HUES48 (cell line): ENCODE data around the gene TBXAS1.
A peak's percentile ranks its signal among the peaks of the same experiment; 100 is the strongest.

Experiments used
- H3K27ac ChIP-seq: one replicate; pipeline ENCODE4 v1.7.0; 2013; ENCODE audit warnings: low read depth, low read length, inconsistent platforms
- H3K27me3 ChIP-seq: 2 replicates; pipeline ENCODE4 v1.6.1; 2013; ENCODE audit warnings: mild to moderate bottlenecking, low read length; ENCODE audit not compliant: control insufficient read depth, insufficient read depth
- H3K36me3 ChIP-seq: 2 replicates; pipeline ENCODE4 v1.6.1; 2013; ENCODE audit warnings: low read length; ENCODE audit not compliant: control insufficient read depth, insufficient read depth
- H3K4me1 ChIP-seq: 2 replicates; pipeline ENCODE4 v1.6.1; 2013; ENCODE audit warnings: mild to moderate bottlenecking, low read length; ENCODE audit not compliant: control insufficient read depth, insufficient read depth
- H3K4me3 ChIP-seq: 2 replicates; pipeline ENCODE4 v1.5.1; 2013; ENCODE audit warnings: mild to moderate bottlenecking, low read depth, low read length
- H3K9ac ChIP-seq: 2 replicates; pipeline ENCODE4 v1.6.1; 2013; ENCODE audit warnings: mild to moderate bottlenecking, low read depth, low read length, moderate library complexity
- H3K9me3 ChIP-seq: 2 replicates; pipeline ENCODE4 v1.6.1; 2013; ENCODE audit warnings: low read length; ENCODE audit not compliant: control insufficient read depth, insufficient read depth

The TBXAS1 gene

GRCh38 chr7:140062118-140062527 is 233.1 kb downstream of the TBXAS1 start:
- H3K27ac ChIP-seq: no peak overlapping the region

GRCh38 chr7:140062528-140063299 is 233.7 kb downstream of the TBXAS1 start, which contains the start of gene PARP12:
TSS of gene PARP12 (minus strand) at chr7:140062951. CDS start at chr7:140062847, 104 bp downstream.
- Histone ChIP-seq H3K27me3 (peaks cover 28% of the 10 kb centered on the region), H3K9ac (peak within 1 kb of the TSS; percentile 78; the same call in 1 of the 2 replicates), H3K4me1 (0 out of 2 replicates have a peak, but pooled peaks cover 2% of the 10 kb centered on the region), H3K27ac (no peak within 1 kb of the TSS), H3K36me3 (no peaks in the 10 kb centered on the region), H3K4me3 (peak within 1 kb of the TSS; percentile 71), H3K9me3 (peaks cover 4% of the 10 kb centered on the region; the same call in 1 of the 2 replicates)

More at GRCh38 chr7:140062118-140062527, 233.1 kb downstream of the TBXAS1 start:
- peak overlapping the region; percentile 71 for H3K4me3 ChIP-seq
- H3K27me3 ChIP-seq: peaks cover 28% of the 10 kb centered on the region
- peak overlapping the region; percentile 78; the same call in 1 of the 2 replicates for H3K9ac ChIP-seq
- H3K9me3 ChIP-seq: peaks cover 4% of the 10 kb centered on the region; the same call in 1 of the 2 replicates
- H3K4me1 ChIP-seq: 0 out of 2 replicates have a peak, but pooled peaks cover 2% of the 10 kb centered on the region
- H3K36me3 ChIP-seq: no peaks in the 10 kb centered on the region

GRCh38 chr7:140067052-140067451 is 238.0 kb downstream of the TBXAS1 start:
- Histone ChIP-seq H3K27me3 (peaks cover 19% of the 10 kb centered on the region), H3K36me3 (no peaks in the 10 kb centered on the region), H3K9ac (no peak overlapping the region), H3K9me3 (peaks cover 4% of the 10 kb centered on the region; the same call in 1 of the 2 replicates), H3K4me1 (0 out of 2 replicates have a peak, but pooled peaks cover 2% of the 10 kb centered on the region), H3K4me3 (no peak overlapping the region), H3K27ac (no peak overlapping the region)

- Histone ChIP-seq H3K4me1 (0 out of 2 replicates have a peak, but pooled peaks cover 2% of the 10 kb centered on the region), H3K9me3 (peaks cover 4% of the 10 kb centered on the region; the same call in 1 of the 2 replicates), H3K27ac (no peak overlapping the region), H3K27me3 (peaks cover 13% of the 10 kb centered on the region), H3K4me3 (no peak overlapping the region), H3K36me3 (no peaks in the 10 kb centered on the region), H3K9ac (no peak overlapping the region)
Measured at GRCh38 chr7:140068033-140068432, 239.0 kb downstream of the TBXAS1 start.

- H3K36me3 ChIP-seq: no peaks in the 10 kb centered on the region
- H3K4me1 ChIP-seq: 0 out of 2 replicates have a peak, but pooled peaks cover 2% of the 10 kb centered on the region
- no peak overlapping the region for H3K4me3 ChIP-seq
- no peak overlapping the region for H3K27ac ChIP-seq
- H3K9me3 ChIP-seq: peaks cover 4% of the 10 kb centered on the region; the same call in 1 of the 2 replicates
- H3K27me3 ChIP-seq: no peaks in the 10 kb centered on the region
- no peak overlapping the region for H3K9ac ChIP-seq
Measured at GRCh38 chr7:140069298-140069949, 240.4 kb downstream of the TBXAS1 start.
